ENCODE measurements around the gene DHCR24. TPM values are rescaled to one million over a fixed set of nuclear protein-coding genes. Genes with fewer than 3 reads are reported as not detected.

DHCR24 gene
- total RNA-seq, 2 experiments from 2014 or later: 59.5 to 64.7 TPM

GRCh38 chr1:54815086-54815876, 71.7 kb downstream of the DHCR24 start:
- ATAC-seq: no peak
- peaks cover 6% of the 10 kb centered on the region for H3K4me1 Mint-ChIP-seq (ENCODE audit: low read depth)
- TF ChIP-seq, protein P1, sequence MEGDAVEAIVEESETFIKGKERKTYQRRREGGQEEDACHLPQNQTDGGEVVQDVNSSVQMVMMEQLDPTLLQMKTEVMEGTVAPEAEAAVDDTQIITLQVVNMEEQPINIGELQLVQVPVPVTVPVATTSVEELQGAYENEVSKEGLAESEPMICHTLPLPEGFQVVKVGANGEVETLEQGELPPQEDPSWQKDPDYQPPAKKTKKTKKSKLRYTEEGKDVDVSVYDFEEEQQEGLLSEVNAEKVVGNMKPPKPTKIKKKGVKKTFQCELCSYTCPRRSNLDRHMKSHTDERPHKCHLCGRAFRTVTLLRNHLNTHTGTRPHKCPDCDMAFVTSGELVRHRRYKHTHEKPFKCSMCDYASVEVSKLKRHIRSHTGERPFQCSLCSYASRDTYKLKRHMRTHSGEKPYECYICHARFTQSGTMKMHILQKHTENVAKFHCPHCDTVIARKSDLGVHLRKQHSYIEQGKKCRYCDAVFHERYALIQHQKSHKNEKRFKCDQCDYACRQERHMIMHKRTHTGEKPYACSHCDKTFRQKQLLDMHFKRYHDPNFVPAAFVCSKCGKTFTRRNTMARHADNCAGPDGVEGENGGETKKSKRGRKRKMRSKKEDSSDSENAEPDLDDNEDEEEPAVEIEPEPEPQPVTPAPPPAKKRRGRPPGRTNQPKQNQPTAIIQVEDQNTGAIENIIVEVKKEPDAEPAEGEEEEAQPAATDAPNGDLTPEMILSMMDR (IDR thresholded peaks at IDR 0.05): no peak
- ChIA-PET POLR2A (interaction anchor here (1.0 kb wide), 1 partner anchor 15 kb away, joined by 3 read pairs; no protein-coding TSS in a partner anchor), CTCF (no interaction called here)
- DNase-seq: no peak
- H3K36me3 Mint-ChIP-seq (ENCODE audit: low read depth): no peaks in the 10 kb centered on the region
- H3K27me3 Mint-ChIP-seq: no peaks in the 10 kb centered on the region
- H3K4me3 Mint-ChIP-seq: no peak overlapping the region
- no peaks in the 10 kb centered on the region for H3K9me3 Mint-ChIP-seq
- intact Hi-C loops (cut with micrococcal nuclease): no loop called here
- H3K27ac Mint-ChIP-seq: no peak overlapping the region

DNA sequence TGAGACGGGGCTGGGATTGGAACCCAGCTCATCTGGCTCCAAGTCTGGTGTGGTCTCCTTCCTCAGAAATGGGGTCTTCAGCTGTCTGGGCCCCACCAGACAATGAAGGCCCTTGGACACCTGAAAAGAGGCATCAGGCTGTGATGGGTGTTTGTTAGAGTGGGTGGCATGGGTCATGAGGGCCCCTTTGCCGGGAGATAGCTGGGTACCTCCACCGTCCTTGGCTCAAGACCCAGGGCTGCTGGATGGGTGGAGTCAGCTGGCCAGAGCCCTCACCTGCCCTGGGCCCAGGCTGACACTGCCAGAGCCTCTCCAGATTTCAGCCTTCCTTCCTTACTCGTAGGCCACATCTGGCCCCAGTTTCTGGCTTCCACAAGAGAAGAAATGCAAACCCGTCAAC, 72.4 kb downstream of the DHCR24 start:
- Mint-ChIP-seq H3K36me3 (ENCODE audit: low read depth) (no peaks in the 10 kb centered on the region), H3K27ac (no peak overlapping the region), H3K4me1 (ENCODE audit: low read depth) (peaks cover 6% of the 10 kb centered on the region), H3K4me3 (no peak overlapping the region), H3K27me3 (no peaks in the 10 kb centered on the region), H3K9me3 (no peaks in the 10 kb centered on the region)
- ChIA-PET CTCF (no interaction called here), POLR2A (no interaction called here)
- ATAC-seq (no peak), DNase-seq (no peak)
- TF ChIP-seq, protein P1 (IDR thresholded peaks at IDR 0.05): no peak
- intact Hi-C loops (cut with micrococcal nuclease): no loop called here

- CTCF ChIA-PET: no interaction called here
- Mint-ChIP-seq H3K36me3 (ENCODE audit: low read depth) (no peaks in the 10 kb centered on the region), H3K9me3 (no peaks in the 10 kb centered on the region), H3K4me1 (ENCODE audit: low read depth) (peaks cover 6% of the 10 kb centered on the region), H3K27me3 (no peaks in the 10 kb centered on the region), H3K4me3 (no peak overlapping the region), H3K27ac (no peak overlapping the region)
- TF ChIP-seq, protein P1 (IDR thresholded peaks at IDR 0.05): no peak
- DNase-seq (no peak), ATAC-seq (no peak)
- intact Hi-C loops (cut with micrococcal nuclease): no loop called here
- POLR2A ChIA-PET: interaction anchor here (0.6 kb wide), 1 partner anchor 143 kb away, joined by 3 read pairs; no protein-coding TSS in a partner anchor
Measured at GRCh38 chr1:54814126-54814498, 72.9 kb downstream of the DHCR24 start.

DNA sequence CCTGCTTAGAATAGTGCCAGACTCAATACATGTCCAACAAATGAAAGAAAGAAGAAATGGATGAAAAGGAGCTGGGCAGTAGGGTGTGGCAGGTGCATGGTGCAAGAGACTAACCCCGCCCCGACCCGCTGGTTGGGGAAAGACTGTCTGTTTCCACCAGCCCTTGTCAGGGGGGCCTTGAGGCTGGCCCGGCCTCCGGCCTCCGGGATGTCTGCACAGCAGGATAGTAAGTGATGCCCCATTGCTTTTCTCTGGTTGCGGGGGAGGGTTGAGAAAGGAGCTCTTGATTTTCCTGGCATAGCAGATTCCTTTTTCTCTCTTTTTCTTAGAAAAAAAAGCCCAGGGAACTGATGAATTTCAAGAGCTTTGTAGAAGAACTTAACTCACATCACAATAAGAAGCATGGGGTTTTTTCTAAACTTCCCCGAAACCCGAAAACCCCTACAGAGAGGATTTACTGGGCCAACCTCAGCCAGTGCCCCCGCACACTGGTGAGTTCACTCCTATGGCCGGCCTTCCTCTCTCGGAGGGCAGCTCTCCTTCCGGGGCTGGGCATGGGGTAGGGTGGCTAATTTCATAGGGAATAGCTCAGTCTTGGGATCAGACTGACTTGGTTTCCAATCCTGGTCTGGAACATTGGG, 73.4 kb downstream of the DHCR24 start:
- peaks cover 6% of the 10 kb centered on the region for H3K4me1 Mint-ChIP-seq (ENCODE audit: low read depth)
- no peak overlapping the region for H3K4me3 Mint-ChIP-seq
- no peak for ATAC-seq
- POLR2A ChIA-PET: interaction anchor here (0.6 kb wide), 1 partner anchor 143 kb away, joined by 3 read pairs; no protein-coding TSS in a partner anchor
- H3K9me3 Mint-ChIP-seq: no peaks in the 10 kb centered on the region
- CTCF ChIA-PET: no interaction called here
- intact Hi-C loops (cut with micrococcal nuclease): no loop called here
- no peak for DNase-seq
- H3K36me3 Mint-ChIP-seq (ENCODE audit: low read depth): no peaks in the 10 kb centered on the region
- H3K27ac Mint-ChIP-seq: no peak overlapping the region
- H3K27me3 Mint-ChIP-seq: no peaks in the 10 kb centered on the region
- TF ChIP-seq, protein P1 (IDR thresholded peaks at IDR 0.05): no peak

DNA sequence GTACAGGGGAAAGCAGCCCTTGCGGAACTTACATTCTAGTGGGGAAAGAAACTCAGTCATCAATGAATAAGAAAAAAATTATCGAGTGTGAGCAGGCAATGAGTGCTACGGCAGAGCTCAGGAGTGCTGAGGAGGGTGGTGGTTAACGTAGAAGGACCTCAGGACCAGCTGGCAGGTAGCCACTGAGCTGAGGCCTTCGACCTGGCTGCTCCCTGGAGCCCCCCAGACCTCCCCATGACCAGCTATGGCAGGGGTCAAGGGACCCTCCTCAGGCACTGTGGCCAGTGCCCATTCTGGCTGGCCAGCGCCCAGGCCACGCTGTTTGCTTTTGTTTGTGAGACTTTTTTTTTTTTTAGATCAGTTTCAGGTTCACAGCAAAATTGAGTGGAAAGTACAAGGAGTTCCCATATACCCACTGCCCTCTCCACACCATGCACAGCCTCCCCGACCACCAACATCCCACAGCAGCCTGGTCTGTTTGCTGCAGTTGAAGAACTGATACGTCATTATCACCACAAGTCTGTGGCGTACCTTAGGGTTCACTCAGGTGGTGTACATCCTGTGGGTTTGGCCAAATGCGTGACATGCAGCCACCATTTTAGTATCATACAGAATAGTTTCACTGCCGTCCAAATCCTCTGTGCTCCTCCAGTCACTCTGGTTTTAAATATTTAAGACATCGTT, 74.1 kb downstream of the DHCR24 start:
- Mint-ChIP-seq H3K27me3 (no peaks in the 10 kb centered on the region), H3K27ac (no peak overlapping the region), H3K9me3 (no peaks in the 10 kb centered on the region), H3K4me1 (ENCODE audit: low read depth) (peaks cover 2% of the 10 kb centered on the region), H3K36me3 (ENCODE audit: low read depth) (no peaks in the 10 kb centered on the region), H3K4me3 (no peak overlapping the region)
- POLR2A ChIA-PET: no interaction called here
- TF ChIP-seq, protein P1 (IDR thresholded peaks at IDR 0.05): no peak
- peak; percentile 45 for DNase-seq
- CTCF ChIA-PET: no interaction called here
- intact Hi-C loops (cut with micrococcal nuclease): no loop called here
- no peak for ATAC-seq

All from activated CD8-positive, alpha-beta T cell treated with anti-CD3 and anti-CD28 coated beads for 36 hours (primary cell).